OCI-M2 (cell line): ENCODE results near the gene ARF5.
"Not testable (repeated sequence)": the region's sequence is repeated elsewhere in the genome, so short reads cannot be mapped to it uniquely, and the experiment has no call there.

ENCODE experiments used
- DNase-seq: peaks from one replicate; lab custom pipeline; 2025; ENCODE audit not compliant: unreplicated experiment; lab: John Stamatoyannopoulos, UW

Gene ARF5

GRCh38 chr7:127588019-127588696 is at the start of gene ARF5:
ARF5 (plus strand) TSS chr7:127588411; CDS start chr7:127588499, 88 bp downstream.
- DNase-seq = peak; percentile 65

- DNase-seq = no peak
These were observed 49.1 kb upstream of the ARF5 start for GRCh38 chr7:127539116-127539515.

DNA sequence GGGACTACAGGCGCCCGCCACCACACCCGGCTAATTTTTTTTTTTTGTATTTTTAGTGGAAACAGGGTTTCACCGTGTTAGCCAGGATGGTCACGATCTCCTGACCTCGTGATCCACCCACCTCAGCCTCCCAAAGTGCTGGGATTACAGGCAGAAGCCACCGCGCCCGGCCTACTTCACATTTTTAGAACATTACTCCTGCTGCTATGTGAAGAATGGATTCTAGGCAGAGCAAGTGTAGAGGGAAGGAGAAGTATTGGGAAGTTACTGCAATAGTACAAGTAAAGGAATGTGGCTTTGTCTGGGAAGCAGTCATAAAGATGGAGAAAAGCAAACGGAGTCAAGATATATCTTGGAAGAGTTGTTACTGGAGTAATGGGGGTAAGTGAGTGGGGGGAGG is 47.8 kb upstream of the ARF5 start:
- DNase-seq = not testable (repeated sequence)

GRCh38 chr7:127541548-127541947 is 46.7 kb upstream of the ARF5 start:
- no peak for DNase-seq

GRCh38 chr7:127546313-127546712 is 41.9 kb upstream of the ARF5 start:
- no peak for DNase-seq

DNA sequence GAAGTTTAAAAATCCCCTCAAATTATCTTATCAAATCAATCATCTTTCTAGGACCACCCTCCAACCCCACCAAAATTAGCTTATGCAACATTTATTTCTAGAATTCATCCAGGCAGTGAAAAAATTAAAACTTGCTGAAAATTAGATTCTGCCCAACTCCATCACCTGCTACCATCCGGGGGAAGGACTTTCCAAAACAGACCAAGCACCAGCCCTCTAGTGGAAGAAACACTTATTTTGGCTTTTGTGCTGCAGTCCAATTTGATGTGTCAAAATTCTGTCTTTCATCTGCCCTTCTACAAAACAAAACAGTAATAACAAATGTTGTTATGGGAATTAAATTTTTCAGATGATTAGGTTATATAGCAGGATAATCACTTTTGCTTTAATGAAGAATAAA is 38.0 kb upstream of the ARF5 start:
- no peak for DNase-seq

DNA sequence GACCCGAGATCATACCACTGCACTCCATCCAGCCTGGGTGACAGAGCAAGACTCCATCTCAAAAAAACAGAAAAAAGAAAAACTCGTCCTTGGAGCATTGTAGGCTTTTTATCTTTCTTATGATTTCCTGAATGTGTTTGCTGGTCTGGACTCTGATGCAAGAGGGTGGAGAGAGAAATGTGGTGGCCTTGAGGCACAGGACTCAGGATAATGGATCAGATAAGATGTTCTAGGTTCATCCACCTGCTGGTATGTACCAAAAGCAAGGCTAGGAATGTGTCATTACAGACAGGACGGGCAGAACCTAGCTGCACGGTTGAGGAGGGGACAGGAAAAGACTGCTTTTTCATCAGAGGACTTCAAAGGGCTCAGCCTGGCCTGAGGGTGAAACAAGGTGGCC is 36.3 kb upstream of the ARF5 start:
- no peak for DNase-seq

DNA sequence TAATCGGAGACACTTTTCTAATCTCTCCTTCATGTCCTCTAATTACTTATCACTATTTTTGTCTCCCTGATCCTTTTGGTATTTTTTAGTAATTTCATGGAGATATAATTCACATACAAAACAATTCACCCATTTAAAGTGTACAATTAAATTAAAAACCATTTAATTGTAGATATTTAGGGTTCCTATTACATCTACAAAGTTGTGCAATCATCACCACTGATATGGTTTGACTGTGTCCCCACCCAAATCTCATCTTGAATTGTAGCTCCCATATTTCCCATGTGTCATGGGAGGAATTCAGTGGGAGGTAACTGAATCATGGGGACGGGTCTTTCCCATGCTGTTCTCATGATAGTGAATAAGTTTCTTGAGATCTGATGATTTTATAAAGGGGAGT is 31.8 kb upstream of the ARF5 start:
- no peak for DNase-seq

DNA sequence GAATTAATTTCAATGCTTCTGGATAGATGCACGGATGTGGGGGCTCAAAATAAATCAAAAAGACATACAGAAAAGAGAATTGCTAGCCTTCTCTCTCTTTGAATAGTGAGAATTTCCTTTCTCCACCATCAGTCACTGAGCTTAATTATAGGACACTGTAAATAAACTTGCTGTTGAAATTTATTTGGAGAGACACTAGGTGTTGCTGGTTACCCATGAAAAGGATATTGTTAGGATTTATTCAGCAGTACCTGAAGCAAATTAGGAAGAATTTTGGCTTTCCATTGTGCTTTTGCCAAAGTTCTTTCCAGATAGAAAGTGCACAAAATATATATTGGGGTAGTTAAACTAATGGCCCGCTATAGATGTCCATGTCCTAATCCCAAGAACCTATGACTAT is 30.4 kb upstream of the ARF5 start:
- DNase-seq = no peak

- DNase-seq = no peak
These were observed 22.0 kb upstream of the ARF5 start for GRCh38 chr7:127566242-127566641.

DNA sequence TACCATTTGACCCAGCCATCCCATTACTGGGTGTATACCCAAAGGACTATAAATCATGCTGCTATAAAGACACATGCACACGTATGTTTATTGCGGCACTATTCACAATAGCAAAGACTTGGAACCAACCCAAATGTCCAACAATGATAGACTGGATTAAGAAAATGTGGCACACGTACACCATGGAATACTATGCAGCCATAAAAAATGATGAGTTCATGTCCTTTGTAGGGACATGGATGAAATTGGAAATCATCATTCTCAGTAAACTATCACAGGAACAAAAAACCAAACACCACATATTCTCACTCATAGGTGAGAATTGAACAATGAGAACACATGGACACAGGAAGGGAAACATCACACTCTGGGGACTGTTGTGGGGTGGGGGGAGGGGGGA is 20.2 kb upstream of the ARF5 start:
- DNase-seq = not testable (repeated sequence)

DNA sequence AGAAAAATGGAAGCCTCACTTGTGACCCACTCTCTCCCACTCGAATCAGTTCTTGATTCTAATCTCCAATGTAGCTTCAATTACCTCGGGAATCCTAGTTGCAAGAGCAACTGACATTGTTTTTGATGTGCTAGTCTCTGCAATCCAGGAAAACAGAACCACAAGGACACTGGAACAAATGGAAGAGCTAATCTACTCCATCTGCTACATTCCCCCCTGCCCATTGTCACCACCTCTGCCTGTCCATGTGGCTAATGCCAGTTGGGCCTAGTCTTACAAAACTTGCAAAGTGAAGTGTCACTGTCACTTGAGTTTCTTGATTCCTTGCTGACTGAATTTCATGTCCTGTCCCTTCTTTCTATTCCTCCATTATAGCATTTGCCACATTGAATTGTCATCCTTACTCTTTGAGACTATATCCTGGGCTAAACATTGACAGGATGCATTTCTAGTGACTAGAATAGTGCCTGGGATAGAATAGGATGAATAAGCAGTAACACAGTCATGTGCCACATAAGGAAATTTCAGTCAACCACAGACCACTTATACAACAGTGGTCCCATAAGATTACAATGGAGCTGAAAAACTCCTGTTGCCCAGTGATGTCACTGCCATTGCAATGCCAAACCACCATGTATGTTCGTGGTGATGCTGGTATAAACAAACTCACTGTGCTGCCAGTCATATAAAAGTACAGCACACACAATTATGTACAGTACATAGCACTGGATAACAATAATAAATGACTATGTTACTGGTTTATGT is 16.3 kb upstream of the ARF5 start:
- DNase-seq = no peak

- DNase-seq = no peak
These were observed 10.1 kb upstream of the ARF5 start for GRCh38 chr7:127578036-127578684.

DNA sequence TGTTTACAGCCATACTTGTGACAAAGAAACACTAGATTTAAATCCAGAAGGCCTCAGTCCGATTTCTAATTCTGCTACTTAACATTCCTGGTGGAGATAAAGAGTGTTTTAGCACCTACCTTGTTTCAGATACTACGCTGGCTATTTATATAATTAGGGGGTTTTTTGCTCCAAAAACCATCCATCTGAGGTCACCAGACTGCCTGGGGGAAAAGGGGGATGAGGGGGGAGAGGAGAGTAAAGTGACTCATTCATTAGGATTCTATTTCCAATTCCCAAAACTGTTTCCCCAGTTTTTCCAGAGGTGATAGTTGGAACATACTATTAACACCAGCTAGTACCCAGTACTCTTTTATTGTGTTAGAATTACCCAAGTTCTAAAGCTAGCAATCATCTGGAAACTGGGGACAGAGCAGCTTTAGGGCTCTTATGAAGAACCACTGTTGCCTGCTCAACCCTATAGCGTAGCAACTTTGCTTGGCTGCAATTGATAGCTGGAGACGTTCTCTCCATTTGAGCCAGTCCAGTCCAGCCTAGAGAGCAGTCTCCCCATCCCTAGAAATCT is 9.4 kb upstream of the ARF5 start:
- no peak for DNase-seq

DNA sequence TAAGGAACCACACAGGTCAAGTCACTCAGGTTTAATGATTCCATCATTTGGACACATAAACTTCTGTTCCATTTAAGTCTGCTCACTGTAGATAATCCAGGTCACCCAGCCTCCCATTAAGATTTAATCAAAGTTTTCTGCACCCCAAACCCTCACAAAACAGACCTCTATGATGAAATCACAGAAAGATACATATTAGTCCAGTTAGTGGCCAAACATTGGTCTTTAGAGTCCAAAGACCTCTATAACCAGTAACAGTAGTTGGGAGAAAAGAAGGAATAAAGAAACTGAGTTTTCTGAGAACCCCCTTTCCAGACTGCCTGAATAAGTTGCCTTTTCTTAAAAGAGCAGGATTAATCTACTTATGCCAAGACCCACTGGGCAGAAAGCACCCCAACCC is 7.6 kb upstream of the ARF5 start:
- DNase-seq = no peak

DNA sequence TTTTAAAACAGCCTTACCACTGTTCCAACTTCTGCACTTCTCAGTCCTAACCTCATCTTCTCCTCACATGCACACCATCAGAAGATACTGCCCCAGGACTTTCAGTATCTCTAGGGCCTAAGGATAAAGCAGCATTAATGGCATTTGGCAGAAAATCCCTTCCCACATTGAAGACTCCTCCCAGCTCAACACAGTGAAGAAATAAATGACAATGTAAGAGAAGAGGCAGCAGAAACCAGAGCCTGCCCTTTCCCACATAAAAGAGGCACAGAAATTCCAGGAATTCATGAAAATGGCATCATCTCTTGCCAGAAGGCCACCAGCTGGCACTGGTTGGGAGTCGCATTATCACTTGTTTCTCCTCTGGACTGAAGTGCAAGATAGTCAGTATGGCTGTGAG is 6.5 kb upstream of the ARF5 start:
- no peak for DNase-seq

DNA sequence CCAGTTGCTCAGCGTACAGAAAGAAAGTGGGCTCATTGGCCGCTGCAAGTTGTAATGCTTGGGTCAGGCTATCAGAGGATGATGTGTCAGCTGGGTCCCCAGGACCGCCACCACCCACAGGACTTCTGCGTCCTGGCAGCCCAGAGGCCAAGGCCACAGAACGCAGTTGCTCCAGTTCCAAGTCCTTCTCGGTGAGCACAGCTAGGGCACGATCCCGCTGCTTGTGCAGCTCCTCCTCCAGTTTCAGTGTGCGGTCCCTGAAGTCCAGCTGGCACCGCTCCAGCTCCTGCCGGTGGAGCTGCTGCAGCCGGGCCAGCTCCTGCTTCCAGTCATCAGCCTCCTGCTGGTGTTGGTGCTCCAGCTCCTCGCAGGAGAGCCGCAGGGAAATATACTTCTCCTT is 5.8 kb upstream of the ARF5 start:
- DNase-seq = no peak

DNA sequence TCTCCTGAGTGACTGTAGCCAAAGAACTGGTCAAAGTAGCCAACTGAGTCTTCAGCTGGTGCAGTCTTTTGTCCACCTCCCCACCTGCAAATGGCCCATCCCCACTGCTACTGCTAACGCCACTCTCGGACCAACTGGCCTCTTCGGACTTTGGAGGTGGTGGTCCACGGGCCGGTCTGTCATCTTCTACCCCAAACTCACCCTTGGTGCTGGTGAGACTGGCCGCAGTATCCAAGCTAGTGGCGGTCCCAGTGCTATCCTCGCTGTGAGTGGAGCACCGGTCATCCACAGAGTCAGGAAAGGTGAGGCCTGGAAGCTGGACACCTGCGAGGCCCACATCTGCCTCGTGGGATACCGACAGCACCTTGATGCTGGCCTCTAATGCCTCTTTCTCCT is 3.6 kb upstream of the ARF5 start:
- no peak for DNase-seq

DNA sequence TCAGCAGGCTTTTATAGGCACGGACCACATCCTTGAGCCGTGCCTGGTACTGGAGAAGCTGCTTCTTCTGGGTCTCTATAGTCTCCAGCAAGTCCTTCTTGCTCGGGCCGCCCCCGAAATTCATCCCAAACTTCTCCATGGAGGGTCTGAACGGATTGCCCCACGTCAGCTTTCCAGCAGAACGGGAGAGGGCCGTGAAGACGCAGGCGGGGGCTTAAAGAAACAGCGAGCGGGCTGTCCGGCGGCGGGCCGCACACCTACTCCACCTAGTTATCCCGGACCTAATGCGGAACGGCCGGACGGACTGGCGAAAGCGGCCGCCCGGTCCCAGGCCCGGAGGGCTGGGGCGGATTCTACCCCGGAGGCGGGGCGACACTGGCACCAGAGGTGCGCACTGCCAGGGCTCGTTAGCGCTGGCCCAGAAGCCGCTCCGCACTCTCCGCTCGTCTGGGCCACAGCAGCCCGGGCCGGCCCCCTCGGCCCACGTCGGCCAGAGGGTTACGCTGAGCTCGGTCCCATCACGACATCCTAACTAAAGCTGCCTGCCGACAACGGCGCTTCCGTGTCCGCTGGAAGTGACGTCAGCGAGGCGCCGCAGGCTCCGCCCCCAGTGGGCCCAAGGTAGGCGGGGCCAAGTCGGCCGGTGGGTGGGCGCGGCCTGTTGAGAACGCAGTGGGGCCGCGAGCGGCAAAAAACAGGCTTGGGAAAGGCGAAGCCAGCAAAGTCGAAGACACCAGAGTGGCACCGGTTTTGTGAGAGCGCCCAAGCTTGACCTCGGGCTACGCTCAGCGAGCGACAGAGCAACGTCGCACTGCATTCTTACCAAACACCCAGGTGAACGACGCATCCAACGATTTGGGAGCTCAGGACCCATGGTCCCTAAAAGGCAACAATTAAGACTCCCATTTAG is 2.9 kb upstream of the ARF5 start, which contains the start of gene GCC1:
GCC1 (minus strand) TSS at position 553 of the 910 bp plus-strand sequence; CDS start at position 139, 414 bp downstream.
- peak; percentile 82 for DNase-seq

DNA sequence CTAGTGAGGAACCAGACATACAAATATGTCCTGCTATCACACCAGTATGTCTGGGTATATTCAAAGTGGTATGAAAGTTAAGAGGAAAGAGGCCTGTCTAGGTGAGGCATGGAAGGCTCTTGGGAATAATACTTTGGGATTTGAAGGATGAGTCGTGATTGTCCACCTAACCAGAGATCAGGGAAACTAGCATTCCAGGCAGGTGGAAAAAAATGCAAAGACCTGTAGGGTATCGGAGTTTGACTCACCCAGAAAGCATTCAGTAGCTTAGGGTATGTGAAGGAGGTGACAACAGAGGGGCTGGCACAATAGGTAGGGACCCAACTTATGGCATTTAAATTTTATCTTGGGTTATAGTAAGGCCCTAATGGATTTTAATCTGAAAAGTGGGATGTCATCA is 1.9 kb upstream of the ARF5 start:
- no peak for DNase-seq

- no peak for DNase-seq
These were observed 570 bp upstream of the ARF5 start for GRCh38 chr7:127587663-127588018.
